Heart right ventricle (tissue), 16 donors: ENCODE measurements around the gene VPS33A. TPM values are rescaled to one million over a fixed set of nuclear protein-coding genes. Genes with fewer than 3 reads are reported as not detected.

Source experiments
- ATAC-seq, 8 donors: fragments of 200-7000 bp; cut with Tn5 transposase; one replicate each; pipeline ENCODE4 v1.9.1; 2020; ENCODE audit warnings: mild to moderate bottlenecking in 8 of 8, moderate library complexity in 8 of 8, moderate number of reproducible peaks in 1 of 8
- DNase-seq, 2 donors: peaks; one replicate each; pipeline ENCODE4 v3.0.0-alpha.2; 2020
- H3K27ac ChIP-seq, 10 donors: fragments of 200-600 bp; sonication (generic) in 2 of 10; one replicate each; pipeline versions ENCODE4 v1.5.0 to v1.8.0; 2020 to 2022; ENCODE audit warnings: mild to moderate bottlenecking in 3 of 10
- H3K27me3 ChIP-seq, 7 donors: fragments of 200-600 bp; one replicate each; pipeline ENCODE4 v1.8.0; 2021 to 2022; ENCODE audit warnings: mild to moderate bottlenecking in 2 of 7
- H3K36me3 ChIP-seq, 9 donors: fragments of 200-600 bp; sonication (generic) in 1 of 9; one replicate each; pipeline versions ENCODE4 v1.5.0 to v1.8.0; 2020 to 2022; ENCODE audit warnings: mild to moderate bottlenecking in 2 of 9
- H3K4me1 ChIP-seq, 9 donors: fragments of 200-600 bp; sonication (generic) in 1 of 9; one replicate each; pipeline versions ENCODE4 v1.5.0 to v1.8.0; 2020 to 2022; ENCODE audit warnings: mild to moderate bottlenecking in 4 of 9
- H3K4me3 ChIP-seq, 10 donors: fragments of 200-600 bp; sonication (generic) in 2 of 10; one replicate each; pipeline versions ENCODE4 v1.5.0 to v1.8.0; 2020 to 2022; ENCODE audit warnings: mild to moderate bottlenecking in 7 of 10, moderate library complexity in 2 of 10
- H3K9me3 ChIP-seq, 11 donors: fragments of 200-600 bp in 10 of 11; sonication (generic) in 2 of 11; one replicate each; pipeline versions ENCODE4 v1.5.0 to v1.8.0; 2013 to 2022; ENCODE audit warnings: mild to moderate bottlenecking in 2 of 11, control low read depth in 1 of 11, moderate library complexity in 1 of 11
- CTCF ChIP-seq, 9 donors: fragments of 200-600 bp; sonication (generic) in 2 of 9; IDR thresholded peaks; one replicate each; pipeline versions ENCODE4 v1.5.0 to v1.8.0; 2021 to 2022; ENCODE audit warnings: antibody characterized with exemption in 9 of 9, mild to moderate bottlenecking in 5 of 9, moderate library complexity in 1 of 9
- WGBS, 2 donors: extraction: QIAGEN DNeasy Blood & Tissue Kit; methylation state at CpG; one replicate each; pipeline ENCODE4 v1.1.7; 2013; ENCODE audit warnings: inconsistent platforms in 1 of 2; 5-methylcytosine and 5-hydroxymethylcytosine counted together
- intact Hi-C, 10 donors: fragments of 100-400 bp; cut with DNase I; formaldehyde crosslinking; loops; one replicate each; pipeline versions ENCODE4 v1.11.1 to v1.14.2; 2022
- polyA plus RNA-seq, 2 donors: library from polyadenylated mRNA; stranded (reverse); fragments of 200-250 nt; gene quantifications; one replicate each; pipeline ENCODE4 v1.2.3, GENCODE V29; 2013
- total RNA-seq, 10 donors: library from RNA; stranded (reverse); fragmentation: NEBNext Ultra II Directional in 3 of 10; extraction: Animal tissue kit (Norgen Biotek cat#: 25700) in 3 of 10; gene quantifications; one replicate each; pipeline versions ENCODE4 v1.2.1 to v1.2.4, GENCODE V29; 2021 to 2023
- donor health status: Arrhythmogenic right ventricular cardiomyopathy.
- donor health status: ischemic (EF 13 %, LVEDD 7.1; RV severe dilation, severe dysfunction).
- donor health status: healthy with polysubstance abuse.
- donor health status: DM: no; HTN: yes; CAD: no.
- donor health status: DM: no; HTN: no; CAD: no.
- donor health status: ischemic (EF 25% LVEDD 6.9; RV normal size, moderate dysfunction).
- donor health status: ischemic (EF 25% LVEDD 5.7; RV mildly dilated, moderate dysfunction).
- donor health status: healthy.
- donor health status: DM: yes; HTN: yes; CAD: no.
- donor health status: Ischemic cardiomyopathy.
- donor health status: ischemic (EF 35%, LVEDD 5.7; RV mildly dilated, moderate dysfunction).
- donor health status: nonischemic (EF 11% LVEDD 7.7; RV severe dilation, severe dysfunction).
- donor health status: DM: yes; HTN: yes; CAD: no.
- donor health status: PGD.
- donor health status: ischemic (EF 29% LVEDD 5.4; RV normal size, mild dysfunction).
- donor health status: nonischemic (EF 23%, LVEDD 6.1; RV moderate dilation, normal function).

VPS33A gene
- total and polyA plus RNA-seq, 12 donors = 4.5 to 17.3 (median 12.3) TPM

GRCh38 chr12:122201381-122201780 is 64.9 kb downstream of the VPS33A start:
- peaks cover 0 to 17% (median 10%) of the 10 kb centered on the region in 9 donors for H3K4me1 ChIP-seq
- 89 to 95% methylated on average over 5 of the region's 5 CpGs for WGBS, 2 donors
- intact Hi-C loops = loop anchor here in 2 of 10 donors (5.0 to 10.0 kb wide), 2 partner anchors 147 to 149 kb away; no protein-coding TSS in a partner anchor
- TF ChIP-seq CTCF (IDR thresholded peaks at IDR 0.05) = no peak
- ATAC-seq (no peak), DNase-seq (no peak)
- H3K36me3 ChIP-seq = no peaks in the 10 kb centered on the region
- peaks cover 7 to 85% (median 67%) of the 10 kb centered on the region in 7 donors for H3K27me3 ChIP-seq
- H3K9me3 ChIP-seq = no peaks in the 10 kb centered on the region
- no peak overlapping the region for H3K27ac ChIP-seq
- H3K4me3 ChIP-seq = no peak overlapping the region

DNA sequence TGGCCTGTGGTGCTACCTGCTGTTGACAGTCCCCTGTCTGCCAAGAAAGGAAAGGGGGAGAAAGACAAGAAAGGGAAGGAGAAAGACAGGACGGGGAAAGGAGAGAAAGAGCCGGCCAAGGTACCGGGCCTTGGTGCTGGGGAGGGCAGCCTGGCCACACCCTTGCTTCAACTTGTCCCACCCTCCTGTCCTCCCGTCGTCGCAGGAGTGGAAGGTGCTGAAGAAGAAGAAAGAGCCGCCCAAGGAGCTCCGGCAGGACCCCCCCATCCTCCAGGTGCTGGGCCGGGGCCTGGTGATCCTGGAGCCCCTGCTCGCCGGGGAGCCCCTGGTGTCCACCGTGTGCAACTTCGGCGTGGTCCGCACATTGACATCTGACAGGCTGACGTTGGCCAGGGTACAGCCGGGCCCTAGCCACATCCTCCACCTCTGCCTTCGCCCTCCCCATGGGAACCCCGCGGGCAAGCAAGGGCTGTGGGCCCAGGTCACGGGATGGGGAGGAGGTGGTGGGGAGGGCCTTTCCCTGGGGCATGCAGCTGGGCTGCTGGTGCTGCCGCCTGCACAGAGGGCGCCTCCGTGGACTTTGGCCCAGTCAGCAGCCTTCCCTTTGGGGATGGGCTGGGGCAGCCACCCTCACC is 65.6 kb downstream of the VPS33A start:
- Histone ChIP-seq H3K4me3 (no peak overlapping the region), H3K4me1 (peaks cover 0 to 17% (median 10%) of the 10 kb centered on the region in 9 donors), H3K27ac (no peak overlapping the region), H3K9me3 (peaks cover 0 to 4% (median 0%) of the 10 kb centered on the region in 11 donors), H3K36me3 (no peaks in the 10 kb centered on the region), H3K27me3 (peaks cover 7 to 81% (median 67%) of the 10 kb centered on the region in 7 donors)
- TF ChIP-seq CTCF (IDR thresholded peaks at IDR 0.05) = no peak
- ATAC-seq = peak in 1 of 8 donors; percentile 35
- intact Hi-C loops = loop anchor here in 2 of 10 donors (5.0 to 10.0 kb wide), 2 partner anchors 146 to 148 kb away; no protein-coding TSS in a partner anchor
- 63 to 64% methylated on average over 24 of the region's 24 CpGs for WGBS, 2 donors
- no peak for DNase-seq

- Histone ChIP-seq H3K4me1 (peaks cover 0 to 17% (median 10%) of the 10 kb centered on the region in 9 donors), H3K36me3 (no peaks in the 10 kb centered on the region), H3K4me3 (no peak overlapping the region), H3K27me3 (peaks cover 7 to 71% (median 62%) of the 10 kb centered on the region in 7 donors), H3K9me3 (peaks cover 0 to 13% (median 0%) of the 10 kb centered on the region in 11 donors), H3K27ac (no peak overlapping the region)
- intact Hi-C loops = loop anchor here in 5 of 10 donors (5.0 to 10.0 kb wide), 3 partner anchors 145 to 285 kb away; partner anchors contain the start of gene CFAP251 (in 1 of the 5)
- no peak for TF ChIP-seq CTCF (IDR thresholded peaks at IDR 0.05)
- DNase-seq (no peak), ATAC-seq (no peak)
- 90% methylated on average over 29 of the region's 29 CpGs for WGBS, 2 donors
Measured at GRCh38 chr12:122199484-122200355, 66.6 kb downstream of the VPS33A start.

DNA sequence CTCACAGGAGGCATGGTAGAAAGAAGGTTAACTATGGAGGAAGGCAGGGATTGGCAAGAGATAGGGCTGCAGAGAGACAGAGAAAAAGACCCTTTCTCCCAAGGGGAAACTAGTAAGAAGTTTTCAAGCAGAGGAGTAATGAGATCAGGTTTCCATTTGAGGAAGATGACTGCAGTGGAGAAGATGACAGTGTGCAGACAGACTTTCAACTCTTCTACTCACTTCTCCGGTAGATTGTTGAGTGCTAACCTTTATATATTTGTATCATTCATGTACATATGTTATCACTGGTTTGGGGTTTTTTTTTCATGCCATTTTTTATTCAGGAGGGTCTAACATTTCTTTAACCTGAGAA is 68.7 kb downstream of the VPS33A start:
- Histone ChIP-seq H3K4me1 (no peaks in the 10 kb centered on the region), H3K27ac (no peak overlapping the region), H3K4me3 (no peak overlapping the region), H3K27me3 (peaks cover 0 to 50% (median 41%) of the 10 kb centered on the region in 7 donors), H3K9me3 (peaks cover 0 to 14% (median 0%) of the 10 kb centered on the region in 11 donors), H3K36me3 (no peaks in the 10 kb centered on the region)
- DNase-seq = no peak
- 28 to 29% methylated on average over 1 of the region's 1 CpG for WGBS, 2 donors
- TF ChIP-seq CTCF (IDR thresholded peaks at IDR 0.05) = no peak
- intact Hi-C loops = loop anchor here in 4 of 10 donors (10.0 kb wide), 2 partner anchors 143 to 283 kb away; partner anchors contain the start of gene CFAP251 (in 1 of the 4)
- no peak for ATAC-seq
